ENCODE measurements around the gene RESP18. TPM values are rescaled to one million over a fixed set of nuclear protein-coding genes. Genes with fewer than 3 reads are reported as not detected.

Gene RESP18
- total RNA-seq, 2 donors from 2014 or later, result not detected

GRCh38 chr2:219369447-219369861 lies 36.9 kb upstream of the RESP18 start:
- DNase-seq, result peak; percentile 55 to 69 (median 68)
- H3K27ac ChIP-seq, result peak overlapping the region in 3 of 4 donors; percentile 11 to 63 (median 55)
- intact Hi-C loops (cut with DNase I), result no loop called here

DNA sequence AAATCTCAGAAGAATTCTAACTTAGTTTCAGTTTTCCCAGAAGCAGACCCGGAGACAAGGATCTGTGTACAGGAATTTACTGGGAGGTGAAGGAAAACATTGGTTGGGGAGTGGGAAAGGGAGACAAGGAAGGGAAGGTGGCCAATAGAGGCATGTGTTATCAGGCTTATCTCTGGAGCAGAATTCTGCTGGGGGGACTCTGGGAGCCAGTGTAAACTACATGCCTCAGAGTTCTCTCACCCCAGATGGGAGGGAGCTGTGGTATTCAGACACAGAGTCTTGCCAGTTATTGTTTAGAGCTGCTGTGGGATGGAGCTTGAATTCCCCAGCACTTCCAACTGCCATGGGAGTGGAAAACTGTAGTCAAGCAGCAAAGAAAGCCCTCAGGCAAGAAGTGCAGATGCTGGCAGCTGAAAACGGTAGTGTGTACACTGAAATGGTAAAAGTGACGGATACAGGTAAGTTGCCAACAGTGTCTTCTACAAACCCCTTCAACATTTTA lies 36.2 kb upstream of the RESP18 start:
- ATAC-seq (peak; percentile 80), DNase-seq (peak in 2 of 4 donors; percentile 35 to 42)
- H3K9me3 ChIP-seq, result no peaks in the 10 kb centered on the region
- H3K27me3 ChIP-seq, result no peaks in the 10 kb centered on the region
- H3K4me1 ChIP-seq, result peaks cover 8% of the 10 kb centered on the region
- peaks cover 0 to 3% of the 10 kb centered on the region in 2 donors for H3K36me3 ChIP-seq (replicated peaks in 1 of 2; ENCODE audit: insufficient read depth in 1 of 2, low read depth in 2 of 2)
- intact Hi-C loops (cut with DNase I), result no loop called here
- no peak overlapping the region for H3K4me3 ChIP-seq
- TF ChIP-seq CTCF (IDR thresholded peaks at IDR 0.05) (no peak), POLR2A (IDR thresholded peaks at IDR 0.05) (no peak)
- 45 to 46% methylated on average over 3 of the region's 3 CpGs for WGBS, 2 donors
- peak overlapping the region; percentile 11 to 63 (median 51) for H3K27ac ChIP-seq

More at GRCh38 chr2:219369447-219369861, 36.9 kb upstream of the RESP18 start:
- TF ChIP-seq POLR2A (IDR thresholded peaks at IDR 0.05), result no peak
- no peak for TF ChIP-seq CTCF (IDR thresholded peaks at IDR 0.05)
- Histone ChIP-seq H3K4me1 (peaks cover 8% of the 10 kb centered on the region), H3K36me3 (replicated peaks in 1 of 2; ENCODE audit: insufficient read depth in 1 of 2, low read depth in 2 of 2) (peaks cover 0 to 7% of the 10 kb centered on the region in 2 donors), H3K4me3 (no peak overlapping the region), H3K27me3 (no peaks in the 10 kb centered on the region), H3K9me3 (no peaks in the 10 kb centered on the region)
- 17 to 33% methylated on average over 2 of the region's 2 CpGs for WGBS, 2 donors
- peak; percentile 76 for ATAC-seq

DNA sequence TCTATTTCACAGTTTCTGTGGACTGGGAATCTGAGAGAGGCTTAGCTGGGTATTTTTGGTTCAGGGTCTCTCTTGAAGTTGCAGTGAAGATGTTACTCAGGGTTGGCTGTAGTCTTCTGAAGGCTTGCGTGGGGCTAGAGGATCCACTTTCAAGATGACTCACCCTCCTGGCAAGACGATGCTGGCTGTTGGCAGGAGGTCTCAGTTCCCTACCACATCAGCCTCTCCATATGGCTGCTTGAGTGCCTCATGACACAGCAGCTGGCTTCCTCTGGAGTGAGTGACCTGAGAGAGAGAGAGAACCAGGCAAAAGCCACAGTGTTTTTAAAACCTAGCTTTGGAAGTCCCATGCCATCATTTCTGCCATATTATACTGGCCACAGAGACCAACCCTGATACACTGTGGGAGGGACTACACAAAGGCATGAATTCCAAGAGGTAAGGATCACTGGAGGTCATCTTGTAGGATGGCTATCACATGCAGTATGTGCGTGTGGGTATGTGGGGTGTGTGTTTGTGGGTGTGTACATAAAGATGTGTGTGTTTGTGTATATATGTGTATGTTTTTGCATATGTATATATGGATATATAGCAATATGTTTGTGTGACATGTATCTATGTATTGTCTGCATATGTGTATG lies 30.1 kb upstream of the RESP18 start:
- H3K36me3 ChIP-seq (replicated peaks in 1 of 2; ENCODE audit: insufficient read depth in 1 of 2, low read depth in 2 of 2), result no peaks in the 10 kb centered on the region
- H3K27ac ChIP-seq, result no peak overlapping the region
- ATAC-seq, result peak; percentile 50
- no peak for TF ChIP-seq POLR2A (IDR thresholded peaks at IDR 0.05)
- TF ChIP-seq CTCF (IDR thresholded peaks at IDR 0.05), result no peak
- no peak overlapping the region for H3K4me3 ChIP-seq
- intact Hi-C loops (cut with DNase I), result no loop called here
- H3K4me1 ChIP-seq, result peaks cover 11% of the 10 kb centered on the region
- H3K9me3 ChIP-seq, result no peaks in the 10 kb centered on the region
- peak in 3 of 4 donors; percentile 30 to 59 (median 39) for DNase-seq
- WGBS, 2 donors, result 56 to 68% methylated on average over 3 of the region's 3 CpGs
- H3K27me3 ChIP-seq, result peaks cover 0 to 12% of the 10 kb centered on the region in 2 donors

DNA sequence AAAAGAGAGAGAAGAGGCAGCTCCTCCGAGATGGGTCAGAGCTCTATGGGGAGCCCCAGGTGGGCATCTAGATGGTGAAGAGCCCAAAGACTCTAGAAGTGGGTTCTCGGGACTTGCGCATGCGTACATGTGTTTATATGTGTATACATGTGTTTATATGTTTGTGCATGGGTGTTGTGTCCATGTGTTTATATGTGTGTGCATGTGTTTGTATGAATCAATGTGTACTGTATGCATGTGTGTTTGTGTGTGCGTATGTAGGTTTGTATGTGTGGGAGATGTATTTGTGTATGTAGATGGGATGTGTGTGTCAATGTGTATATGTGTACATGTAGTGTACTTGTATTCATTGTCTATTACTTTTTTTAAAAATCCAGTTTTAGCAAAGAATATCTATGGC lies 29.5 kb upstream of the RESP18 start:
- H3K27ac ChIP-seq, result no peak overlapping the region
- WGBS, 2 donors, result 94 to 96% methylated on average over 5 of the region's 5 CpGs
- DNase-seq, result no peak
- intact Hi-C loops (cut with DNase I), result no loop called here
- TF ChIP-seq CTCF (IDR thresholded peaks at IDR 0.05) (no peak), POLR2A (IDR thresholded peaks at IDR 0.05) (no peak)
- no peaks in the 10 kb centered on the region for H3K36me3 ChIP-seq (replicated peaks in 1 of 2; ENCODE audit: insufficient read depth in 1 of 2, low read depth in 2 of 2)
- H3K4me3 ChIP-seq, result no peak overlapping the region
- no peak for ATAC-seq
- peaks cover 0 to 12% of the 10 kb centered on the region in 2 donors for H3K27me3 ChIP-seq
- H3K9me3 ChIP-seq, result no peaks in the 10 kb centered on the region
- H3K4me1 ChIP-seq, result peaks cover 11% of the 10 kb centered on the region
